Measurements from ENCODE around the gene UVRAG.
"Not testable (repeated sequence)": the region's sequence is repeated elsewhere in the genome, so short reads cannot be mapped to it uniquely, and the experiment has no call there.

Gene UVRAG

DNA sequence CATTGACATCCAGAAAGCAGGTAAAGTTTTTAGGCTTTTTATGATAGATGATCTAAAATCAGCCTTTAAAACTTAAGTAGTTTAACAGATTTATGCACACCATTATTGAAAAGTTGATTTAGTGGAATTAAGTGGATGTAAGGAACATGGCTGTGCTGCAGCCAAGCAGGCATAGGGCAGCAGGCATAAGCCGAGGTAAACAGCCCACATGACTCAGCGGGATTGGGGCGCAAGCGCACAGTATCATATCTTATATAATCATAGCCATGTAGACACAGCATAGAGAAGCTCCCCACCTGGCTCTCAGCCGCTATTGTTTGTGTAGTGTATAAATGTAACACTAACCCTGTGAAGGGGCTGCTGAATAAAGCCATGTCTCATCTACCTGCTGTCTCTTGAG lies 233.8 kb downstream of the UVRAG start:
- DNase-seq (ENCODE audit: low read depth in 4 of 4, low spot score in 1 of 4), result no peak

DNA sequence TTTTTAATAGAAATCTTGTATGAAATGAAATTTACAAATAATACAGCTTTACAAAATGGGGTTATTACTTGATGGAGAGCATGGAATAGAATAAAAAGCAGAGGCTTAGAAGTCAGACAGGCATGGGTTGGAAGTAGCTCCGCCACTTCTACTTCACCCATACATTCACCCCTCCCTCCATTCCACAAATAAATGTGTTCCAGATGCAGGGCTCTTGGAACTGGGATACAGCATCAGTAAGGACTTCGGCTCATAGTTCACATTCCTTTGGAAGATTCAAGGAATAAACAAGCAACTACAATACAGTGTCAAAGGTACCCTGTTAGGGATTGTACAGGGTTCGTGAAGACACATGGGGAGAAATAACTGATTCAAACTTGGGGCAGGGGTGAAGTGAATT lies 234.5 kb downstream of the UVRAG start:
- no peak for DNase-seq (ENCODE audit: low read depth in 4 of 4, low spot score in 1 of 4)

GRCh38 chr11:76051937-76052336 lies 236.9 kb downstream of the UVRAG start:
- DNase-seq (ENCODE audit: low read depth in 4 of 4, low spot score in 1 of 4), result no peak

- DNase-seq (ENCODE audit: low read depth in 4 of 4, low spot score in 1 of 4), result no peak
These were observed 239.3 kb downstream of the UVRAG start for GRCh38 chr11:76054330-76054729.

- DNase-seq (ENCODE audit: low read depth in 4 of 4, low spot score in 1 of 4), result no peak
These were observed 241.9 kb downstream of the UVRAG start for GRCh38 chr11:76056876-76057275.

GRCh38 chr11:76060475-76061036 lies 245.5 kb downstream of the UVRAG start:
- DNase-seq (ENCODE audit: low read depth in 4 of 4, low spot score in 1 of 4), result not testable (repeated sequence)

DNA sequence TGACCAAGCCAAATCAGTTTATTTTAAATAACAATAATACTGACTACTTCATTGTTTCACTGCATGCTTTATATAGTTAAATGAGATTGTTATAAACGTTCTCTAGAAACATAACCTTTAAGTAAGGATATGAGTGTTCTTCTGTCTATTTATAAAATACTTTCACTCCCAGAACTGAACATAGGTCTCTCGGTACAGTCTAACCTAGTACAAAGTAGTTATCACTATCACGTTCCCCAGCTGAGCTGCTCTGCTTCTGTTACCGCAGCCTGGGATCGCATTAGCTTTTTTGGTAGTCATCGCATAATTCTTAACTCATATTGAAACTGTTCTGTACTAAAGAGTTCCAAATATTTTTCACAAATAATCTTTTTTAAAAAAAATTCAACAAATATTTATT lies 247.7 kb downstream of the UVRAG start:
- no peak for DNase-seq (ENCODE audit: low read depth in 4 of 4, low spot score in 1 of 4)

DNA sequence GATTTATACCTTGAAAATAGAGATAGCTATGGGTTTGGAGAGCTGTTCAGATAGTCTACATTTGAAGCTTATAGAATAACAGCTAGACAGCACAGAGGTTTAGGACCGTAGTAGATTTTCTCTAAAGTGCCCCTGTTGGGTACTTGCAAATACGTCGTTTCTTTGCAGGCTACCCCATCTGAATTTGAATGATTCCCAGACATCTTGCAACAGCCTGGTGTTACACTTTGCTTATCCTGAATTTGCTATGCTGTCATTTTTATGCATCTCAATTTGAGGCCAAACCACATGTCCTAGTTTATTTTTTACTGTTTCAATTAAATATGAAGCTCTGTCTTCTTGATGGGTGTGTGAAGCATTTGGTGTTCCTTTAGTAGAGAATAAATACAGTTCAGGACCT lies 249.2 kb downstream of the UVRAG start:
- no peak for DNase-seq (ENCODE audit: low read depth in 4 of 4, low spot score in 1 of 4)

GRCh38 chr11:76067099-76067498 lies 252.1 kb downstream of the UVRAG start:
- no peak for DNase-seq (ENCODE audit: low read depth in 4 of 4, low spot score in 1 of 4)

GRCh38 chr11:76069001-76069400 lies 254.0 kb downstream of the UVRAG start:
- DNase-seq (ENCODE audit: low read depth in 4 of 4, low spot score in 1 of 4), result no peak

- DNase-seq (ENCODE audit: low read depth in 4 of 4, low spot score in 1 of 4), result no peak
These were observed 256.1 kb downstream of the UVRAG start for GRCh38 chr11:76071090-76071489.

- DNase-seq (ENCODE audit: low read depth in 4 of 4, low spot score in 1 of 4), result no peak
These were observed 258.7 kb downstream of the UVRAG start for GRCh38 chr11:76073724-76074123.

DNA sequence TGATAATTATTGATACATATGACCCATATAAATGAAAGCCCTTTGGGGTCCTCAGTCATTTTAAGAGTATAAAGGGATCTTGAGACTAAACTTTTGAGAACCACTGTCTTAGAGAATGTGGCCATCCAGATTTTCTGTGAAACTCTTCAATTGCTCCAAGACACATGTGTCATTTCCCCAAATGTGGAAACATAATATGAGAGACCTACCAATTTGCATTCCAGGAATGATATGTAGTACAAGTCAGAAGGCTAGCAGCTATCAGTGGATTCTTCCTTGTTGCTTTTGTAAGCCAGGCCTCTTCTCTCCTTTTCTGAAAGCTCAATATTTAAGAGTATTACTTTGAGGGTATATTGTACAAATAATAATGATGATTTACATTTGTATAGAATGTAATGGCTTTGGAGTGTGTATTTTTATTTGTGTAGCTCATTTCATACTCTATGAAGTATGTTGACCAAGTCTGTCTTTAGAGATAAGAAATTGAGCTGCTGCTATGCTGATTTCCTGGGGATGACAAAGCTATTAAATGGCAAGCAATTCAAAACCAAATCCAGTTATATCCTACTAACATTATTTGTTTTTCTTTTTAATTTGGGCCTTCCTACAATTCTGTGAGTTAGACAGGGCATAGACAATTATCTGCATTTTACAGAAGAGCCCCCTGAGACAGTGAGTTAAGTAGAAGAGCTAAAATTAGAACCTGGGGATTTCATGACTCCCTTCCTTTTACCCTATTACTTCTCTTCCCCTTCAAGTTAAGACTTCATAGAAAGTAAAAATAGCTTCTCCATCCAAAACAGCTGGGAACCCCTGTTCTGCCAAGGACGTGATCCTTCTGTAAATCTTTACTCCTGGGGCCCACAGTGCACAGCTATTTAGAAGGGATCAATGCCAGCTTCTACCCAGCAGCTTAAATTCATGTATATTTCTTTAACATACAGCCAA lies 259.4 kb downstream of the UVRAG start:
- no peak for DNase-seq (ENCODE audit: low read depth in 4 of 4, low spot score in 1 of 4)

- no peak for DNase-seq (ENCODE audit: low read depth in 4 of 4, low spot score in 1 of 4)
These were observed 260.7 kb downstream of the UVRAG start for GRCh38 chr11:76075716-76076115.

DNA sequence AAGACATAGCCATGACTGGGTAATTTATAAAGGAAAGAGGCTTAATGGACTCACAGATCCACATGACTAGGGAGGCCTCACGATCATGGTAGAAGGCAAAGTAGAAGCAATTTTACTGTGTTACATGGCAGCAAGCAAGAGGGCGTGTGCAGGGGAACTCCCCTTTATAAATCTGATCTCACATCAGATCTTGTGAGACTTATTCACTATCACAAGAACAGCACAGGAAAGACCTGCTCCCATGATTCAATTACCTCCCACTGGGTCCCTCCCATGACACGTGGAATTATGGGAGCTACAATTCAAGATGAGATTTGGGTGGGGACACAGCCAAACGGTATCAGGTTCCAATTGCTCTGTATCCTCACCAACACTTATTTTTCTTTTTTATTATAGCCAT lies 261.2 kb downstream of the UVRAG start:
- DNase-seq (ENCODE audit: low read depth in 4 of 4, low spot score in 1 of 4), result not testable (repeated sequence)

DNA sequence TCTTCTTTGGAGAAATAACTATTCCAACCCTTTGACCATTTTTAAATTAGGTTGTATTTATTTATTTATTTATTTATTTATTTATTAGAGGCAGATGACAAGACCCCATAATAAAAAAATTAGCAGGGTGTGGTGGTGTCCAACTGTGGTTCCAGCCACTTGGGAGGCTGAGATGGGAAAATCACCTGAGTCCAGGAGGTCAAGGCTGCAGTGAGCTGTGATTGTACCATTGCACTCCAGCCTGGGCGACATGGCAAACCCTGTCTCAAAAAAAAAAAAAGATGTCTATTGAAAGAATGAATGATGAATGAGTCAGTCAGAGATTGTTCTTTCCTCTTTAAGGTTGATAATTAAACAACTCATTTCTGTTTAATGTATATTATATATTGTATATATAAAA lies 261.7 kb downstream of the UVRAG start:
- DNase-seq (ENCODE audit: low read depth in 4 of 4, low spot score in 1 of 4), result no peak

- DNase-seq (ENCODE audit: low read depth in 4 of 4, low spot score in 1 of 4), result no peak
These were observed 262.7 kb downstream of the UVRAG start for GRCh38 chr11:76077575-76078150.

DNA sequence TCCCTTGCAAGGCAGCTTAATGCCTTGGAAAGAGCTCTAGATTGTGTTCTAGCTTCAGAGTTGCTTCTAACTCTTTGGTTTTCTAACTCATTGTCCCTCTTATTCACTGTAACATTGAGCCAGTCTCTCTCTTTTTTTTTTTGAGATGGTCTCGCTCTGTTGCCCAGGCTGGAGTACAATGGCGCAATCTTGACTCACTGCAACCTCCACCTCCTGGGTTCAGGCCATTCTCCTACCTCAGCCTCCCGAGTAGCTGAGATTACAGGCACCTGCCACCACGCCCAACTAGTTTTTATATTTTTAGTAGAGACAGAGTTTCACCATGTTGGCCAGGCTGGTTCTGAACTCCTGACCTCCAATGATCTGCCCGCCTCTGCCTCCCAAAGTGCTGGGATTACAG lies 266.1 kb downstream of the UVRAG start:
- not testable (repeated sequence) for DNase-seq (ENCODE audit: low read depth in 4 of 4, low spot score in 1 of 4)

DNA sequence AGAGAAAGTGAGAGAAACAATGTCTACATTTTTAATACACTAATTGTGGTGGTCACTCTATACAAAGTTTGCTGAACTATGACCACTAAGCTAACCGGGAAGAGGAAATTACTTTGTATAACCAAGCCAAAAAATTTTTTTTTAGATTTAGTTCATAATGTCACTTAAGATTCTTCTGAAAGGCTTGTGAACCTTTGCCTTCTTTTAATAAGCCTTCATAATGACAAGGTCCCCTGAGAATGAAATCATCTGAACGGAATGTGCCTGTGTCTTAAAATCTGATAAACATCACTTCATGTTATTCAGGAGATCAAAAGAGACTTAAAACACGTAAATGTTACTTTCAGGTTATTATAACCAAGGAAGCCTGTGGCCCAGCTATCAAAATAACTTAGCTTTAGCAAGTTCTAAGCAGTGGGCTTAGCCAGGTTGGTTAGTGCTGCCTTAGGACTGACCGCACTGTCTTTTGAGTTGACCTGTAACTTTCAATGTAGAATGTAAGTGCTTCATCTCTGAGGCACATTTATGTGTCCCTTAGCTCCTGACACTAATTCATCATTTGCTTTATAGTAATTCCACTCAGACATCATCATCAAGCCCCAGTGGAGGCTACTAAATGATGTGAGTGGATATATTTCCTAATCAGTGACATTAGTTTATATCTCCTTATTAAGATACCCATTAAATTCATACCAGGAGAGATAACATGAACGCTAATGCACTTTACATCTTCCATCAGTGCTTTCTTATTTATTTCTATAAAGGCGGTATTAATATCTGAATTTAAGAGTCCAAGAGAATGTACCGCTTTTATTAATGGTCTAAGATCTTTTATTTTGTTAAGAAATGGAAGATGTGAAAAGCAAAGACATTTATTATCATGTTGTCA lies 268.8 kb downstream of the UVRAG start:
- DNase-seq (ENCODE audit: low read depth in 4 of 4, low spot score in 1 of 4), result no peak

DNA sequence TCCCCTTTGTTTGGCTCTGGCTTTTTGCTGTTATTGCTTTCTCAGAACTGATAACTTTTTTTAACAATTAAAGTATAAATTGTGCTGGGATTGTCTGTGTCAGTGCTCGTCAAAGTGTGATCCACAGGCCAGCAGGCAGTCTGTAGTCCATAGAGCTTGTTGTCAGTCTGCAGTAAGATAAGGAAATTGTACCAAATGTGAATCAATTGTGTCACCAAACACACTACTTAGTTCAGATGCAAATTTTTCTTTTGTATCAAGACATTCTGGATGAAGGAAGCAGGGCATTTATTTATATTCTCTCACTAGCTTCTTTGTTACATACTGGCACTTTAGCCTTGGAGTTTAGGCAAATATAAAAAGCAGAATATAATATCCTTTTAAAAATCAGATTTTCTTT lies 270.3 kb downstream of the UVRAG start:
- DNase-seq (ENCODE audit: low read depth in 4 of 4, low spot score in 1 of 4), result no peak
